EL (cell line): Measurements from ENCODE around the gene RASSF8.

ENCODE experiments used
- DNase-seq: peaks from one replicate; pipeline ENCODE4 v3.0.0-alpha.2; 2016

Gene RASSF8

DNA sequence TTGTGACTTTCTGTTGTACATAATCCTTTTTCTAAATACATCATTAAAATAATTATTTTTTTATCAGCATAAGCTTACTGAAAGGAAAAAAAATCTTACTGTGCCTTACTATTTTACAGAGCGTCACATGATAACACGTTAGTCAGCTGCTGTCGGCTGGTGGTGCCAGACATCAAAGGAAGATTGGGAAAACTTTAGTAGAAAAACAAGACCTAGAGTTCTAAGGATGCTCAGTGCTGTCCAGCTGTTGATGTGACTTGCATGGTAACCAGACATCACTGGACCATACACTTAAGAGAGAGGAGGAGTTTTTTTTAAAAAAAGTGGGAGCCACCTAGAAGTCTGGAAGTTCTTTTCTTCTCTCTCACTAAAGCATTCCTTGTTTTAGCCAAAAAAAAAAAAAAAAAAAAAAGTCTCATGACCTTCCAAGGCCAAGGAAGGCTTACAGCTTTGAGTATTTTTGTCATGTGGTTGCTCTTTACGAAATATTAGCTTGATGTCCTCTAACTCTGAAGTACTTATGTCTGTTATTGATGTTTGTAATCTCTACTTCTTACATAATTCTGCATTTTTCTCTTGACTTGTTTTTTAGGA, 4.5 kb downstream of the RASSF8 start:
- no peak for DNase-seq

DNA sequence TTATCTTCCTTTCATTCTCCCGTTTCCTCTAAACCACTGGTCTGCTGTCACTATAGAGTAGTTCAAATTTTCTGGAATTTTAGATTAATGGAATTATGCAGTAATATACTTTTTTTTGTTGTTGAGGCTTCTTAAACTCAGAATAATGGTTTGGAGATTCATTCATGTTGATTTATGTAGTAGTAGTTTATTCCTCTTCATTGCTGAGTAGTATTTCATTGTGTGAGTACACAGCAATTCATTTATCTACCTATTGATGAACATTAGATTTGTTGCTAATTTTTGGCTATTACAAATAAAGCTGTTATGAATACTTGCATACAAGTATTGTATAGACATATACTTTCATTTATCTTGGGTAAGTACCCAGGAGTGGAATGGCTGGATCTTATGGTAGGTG, 7.2 kb downstream of the RASSF8 start:
- no peak for DNase-seq

DNA sequence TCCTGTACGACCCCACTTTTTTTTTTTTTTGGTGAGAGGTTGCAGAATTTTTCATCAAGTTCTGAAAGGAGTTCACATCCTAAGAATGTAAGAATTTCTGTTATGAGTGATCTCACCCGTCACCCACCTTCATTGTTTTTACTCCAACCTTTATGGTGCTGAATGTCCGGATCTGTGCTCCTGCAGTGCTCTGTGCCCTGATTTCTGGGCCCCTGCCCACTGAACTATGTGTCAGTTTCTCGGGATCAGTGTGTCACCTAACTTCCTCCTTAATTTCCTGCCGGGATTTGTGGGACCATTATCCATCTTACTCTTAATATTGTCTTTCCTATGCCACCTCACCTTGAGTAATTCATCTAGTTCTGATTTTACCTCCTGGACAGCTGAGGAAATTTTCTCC, 11.6 kb downstream of the RASSF8 start:
- DNase-seq = no peak

DNA sequence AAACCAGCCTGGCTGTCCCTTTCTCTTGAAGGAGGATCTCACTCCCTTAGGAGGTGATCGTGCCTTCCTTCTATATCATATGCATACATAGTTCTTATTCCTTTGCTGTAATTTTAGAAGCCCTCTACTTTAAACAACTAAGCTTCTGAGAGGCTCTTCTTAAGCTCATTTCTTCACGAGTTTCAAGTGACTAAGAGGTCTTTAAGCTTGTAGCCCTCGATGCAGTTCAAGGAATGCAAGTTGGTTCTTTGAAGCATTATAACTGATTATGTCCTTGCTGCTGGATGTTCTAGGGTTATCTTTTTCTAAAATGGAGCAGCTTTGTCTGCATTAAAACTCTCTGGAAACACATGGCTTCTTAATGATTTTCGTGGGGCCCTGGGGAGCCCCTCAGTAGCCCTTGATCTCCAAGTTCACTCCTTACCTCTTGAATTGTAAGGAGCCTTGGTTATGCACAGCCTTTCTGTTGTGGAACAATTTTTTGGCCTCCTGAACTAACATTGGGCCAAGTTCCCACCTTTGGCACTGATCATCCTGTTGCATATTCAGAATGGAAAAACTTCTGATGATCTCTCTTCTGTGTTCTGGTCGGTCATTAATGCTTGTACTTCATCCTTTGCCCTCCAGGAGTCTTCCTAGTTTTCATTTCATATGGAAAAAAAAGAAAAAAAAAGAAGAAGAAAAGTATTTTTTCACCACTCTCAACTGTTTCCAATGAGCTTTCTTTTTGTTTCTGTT, 12.6 kb downstream of the RASSF8 start:
- no peak for DNase-seq

DNA sequence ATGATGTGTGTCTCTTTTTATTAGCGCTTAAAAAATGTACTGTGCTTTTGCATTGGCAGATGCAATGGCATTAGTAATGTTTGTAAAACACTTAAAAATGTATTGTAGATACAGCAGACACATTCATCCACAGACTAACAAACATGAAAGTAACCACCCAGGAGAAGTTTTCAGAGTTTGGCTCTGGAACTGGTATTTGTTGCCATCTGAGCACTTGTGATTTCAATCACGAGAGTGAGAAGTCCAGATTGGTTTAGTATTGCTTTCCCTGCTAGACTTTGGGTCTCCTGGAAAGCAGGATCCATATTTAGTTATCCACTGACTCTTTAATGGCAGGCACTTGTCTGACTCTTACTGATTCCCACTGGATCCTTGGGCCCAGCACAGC, 13.2 kb downstream of the RASSF8 start:
- DNase-seq = no peak

DNA sequence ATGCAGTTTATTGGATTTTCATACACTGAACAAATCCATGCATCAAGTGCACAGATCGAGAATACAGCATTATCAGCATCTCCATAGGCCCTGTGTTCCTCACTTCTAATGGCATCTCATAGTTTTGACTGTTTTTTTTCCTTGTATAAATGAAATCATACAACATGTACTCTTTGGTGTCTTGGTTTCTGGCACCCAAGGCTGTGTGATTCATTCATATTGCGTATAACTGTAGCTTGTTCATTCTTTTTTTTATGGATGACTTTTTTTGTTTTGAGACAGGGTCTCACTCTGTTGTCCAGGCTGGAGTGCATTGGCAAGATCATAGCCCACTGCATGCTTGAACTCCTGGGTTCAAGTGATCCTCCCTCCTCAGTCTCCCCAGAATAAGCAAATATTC, 14.3 kb downstream of the RASSF8 start:
- DNase-seq = peak; percentile 41

DNA sequence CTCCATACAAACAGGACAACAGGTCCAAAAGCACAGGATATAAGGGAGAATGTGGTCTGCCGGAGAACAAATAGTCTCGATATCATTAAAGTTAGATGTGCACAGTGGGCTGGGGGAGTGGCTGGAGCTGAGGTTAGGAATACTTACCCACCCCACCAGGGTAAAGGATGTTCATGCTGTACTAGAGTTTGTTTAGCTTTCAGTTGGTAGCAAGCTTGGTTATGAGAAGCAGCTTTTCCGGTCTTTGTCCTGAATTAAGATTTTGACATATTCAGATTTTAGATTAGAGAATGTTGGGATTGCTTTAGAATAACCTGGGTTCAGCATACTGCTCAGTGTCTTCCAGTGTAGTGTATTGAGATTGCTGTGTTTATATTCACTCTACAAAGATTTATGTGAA, 16.7 kb downstream of the RASSF8 start:
- no peak for DNase-seq

DNA sequence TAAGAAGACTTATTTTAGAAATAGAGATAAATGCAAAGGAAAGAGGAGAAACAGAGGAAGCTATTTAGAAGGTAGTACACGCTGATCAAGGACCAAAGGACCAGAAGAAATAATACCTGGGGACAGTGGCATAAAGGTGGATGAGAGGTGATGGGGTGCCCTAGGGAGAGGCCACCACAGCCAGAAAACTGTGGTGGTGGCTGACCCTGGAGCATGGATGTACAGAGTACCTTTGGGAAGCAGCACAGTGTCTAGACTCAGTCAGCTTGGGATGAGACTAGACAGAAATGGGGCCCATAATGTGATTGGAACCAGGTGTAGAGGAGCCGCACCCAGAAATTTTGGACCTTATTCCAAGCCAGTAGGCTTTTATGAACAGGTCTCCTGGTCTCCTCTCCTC, 17.2 kb downstream of the RASSF8 start:
- DNase-seq = no peak

DNA sequence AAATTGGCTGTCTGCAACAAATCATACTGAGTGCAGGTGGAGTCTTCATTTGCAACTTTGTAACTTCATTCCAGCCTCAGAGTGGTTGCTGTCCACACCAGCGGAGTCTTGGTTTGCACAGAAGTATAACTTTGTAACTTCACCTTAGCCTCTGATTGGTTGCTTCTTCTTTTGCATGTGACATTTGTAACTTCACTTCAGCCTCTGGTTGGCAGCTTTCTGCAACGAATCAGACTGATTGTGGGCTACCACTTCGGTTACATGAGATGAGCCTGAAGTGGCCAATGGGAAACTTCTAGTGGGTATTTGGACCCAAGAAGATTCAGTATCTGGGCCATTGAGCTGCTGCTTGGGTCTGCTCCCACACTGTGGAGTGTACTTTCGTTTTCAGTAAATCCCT, 17.8 kb downstream of the RASSF8 start:
- no peak for DNase-seq

DNA sequence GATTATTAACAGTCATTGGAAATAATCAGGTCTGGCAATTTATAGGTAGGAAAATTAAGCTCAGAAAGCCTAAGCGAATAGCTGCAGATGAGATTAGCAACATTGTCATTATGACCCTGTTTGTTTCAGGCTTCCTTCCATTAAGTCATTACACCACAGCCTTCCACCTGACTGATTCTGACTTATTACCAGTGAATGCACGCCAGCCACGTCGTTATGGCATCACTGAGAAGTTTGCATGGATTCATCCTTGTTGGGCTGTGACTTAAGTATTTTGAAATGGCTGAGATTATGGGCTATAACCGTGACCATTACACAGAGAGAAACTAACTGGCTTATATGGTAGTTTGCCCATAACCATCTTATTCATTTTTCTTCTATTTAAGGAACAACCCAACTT, 18.6 kb downstream of the RASSF8 start:
- DNase-seq = peak; percentile 47

DNA sequence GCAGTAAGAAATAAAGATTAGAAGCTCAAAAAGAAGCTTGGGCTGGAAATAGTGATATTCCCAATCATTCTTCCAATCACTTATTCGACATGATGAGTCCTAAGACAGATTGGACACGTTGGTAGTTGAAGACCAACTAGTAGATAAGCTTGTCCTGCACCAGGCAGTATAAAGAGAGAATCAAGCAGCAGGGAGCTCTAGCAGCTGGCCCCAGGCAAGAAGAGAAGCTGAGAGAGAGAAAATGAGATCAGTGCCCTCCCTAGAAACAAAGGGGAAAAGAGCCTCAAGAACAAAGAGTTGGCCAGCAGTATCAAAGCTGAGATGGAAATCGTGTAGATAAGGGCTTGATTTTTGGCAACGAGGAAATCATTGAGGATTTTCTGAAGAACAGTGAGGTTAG, 20.6 kb downstream of the RASSF8 start:
- no peak for DNase-seq

DNA sequence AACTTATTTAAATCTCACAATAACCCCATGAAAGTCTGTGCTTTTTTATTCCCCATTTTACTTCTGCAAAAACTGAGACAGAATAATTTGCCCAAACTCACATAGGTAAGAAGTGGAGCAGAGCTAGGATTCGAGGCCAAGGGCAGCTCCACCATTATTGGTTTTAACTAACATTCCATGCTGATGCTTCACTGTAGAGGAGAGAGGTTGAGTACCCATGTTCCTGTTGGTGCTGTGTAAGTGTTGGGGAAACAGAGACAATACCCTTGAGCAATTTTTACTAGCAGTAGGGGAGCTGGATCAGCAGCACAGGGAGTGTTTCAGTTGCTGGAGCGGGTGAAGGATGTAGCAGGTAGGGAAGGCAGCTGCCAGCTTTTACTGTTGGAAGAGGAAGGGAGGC, 21.1 kb downstream of the RASSF8 start:
- peak; percentile 53 for DNase-seq

DNA sequence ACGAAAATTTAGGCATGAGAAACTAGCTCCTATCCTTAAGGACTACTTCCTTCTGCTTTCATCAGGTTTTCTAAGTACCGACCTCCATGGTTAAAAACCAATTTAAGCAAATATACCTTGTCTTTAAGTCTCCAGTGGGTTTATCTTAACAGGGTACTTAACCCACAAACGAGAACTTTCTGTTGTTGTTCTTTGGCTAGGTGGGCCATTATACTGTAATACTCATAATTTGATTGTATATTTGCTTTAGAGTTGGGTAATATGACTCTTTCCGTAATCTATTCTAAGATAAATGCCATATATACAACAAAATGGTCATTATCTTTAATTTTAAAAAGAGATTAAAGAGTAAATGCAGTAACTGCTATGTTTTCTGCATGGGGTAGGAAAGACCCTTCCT, 21.6 kb downstream of the RASSF8 start:
- no peak for DNase-seq

DNA sequence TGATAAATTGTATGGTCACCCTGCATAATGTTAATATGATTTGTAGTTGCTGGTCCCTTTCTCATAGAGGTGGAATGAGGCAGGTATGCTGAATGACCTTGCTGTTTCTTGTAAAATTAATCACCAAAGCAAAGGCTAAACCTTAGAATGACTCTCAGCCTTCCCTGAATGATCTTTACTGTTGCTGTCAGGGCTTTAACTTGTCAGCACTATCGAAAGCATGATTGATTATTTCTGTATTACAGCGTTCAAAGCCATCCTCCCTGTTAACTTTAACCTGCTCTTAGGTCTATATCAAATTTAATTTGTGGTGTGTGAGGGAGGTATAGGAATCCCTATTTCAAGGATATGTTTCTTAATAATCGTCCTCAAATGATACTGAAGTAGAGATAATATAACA, 23.1 kb downstream of the RASSF8 start:
- DNase-seq = no peak

DNA sequence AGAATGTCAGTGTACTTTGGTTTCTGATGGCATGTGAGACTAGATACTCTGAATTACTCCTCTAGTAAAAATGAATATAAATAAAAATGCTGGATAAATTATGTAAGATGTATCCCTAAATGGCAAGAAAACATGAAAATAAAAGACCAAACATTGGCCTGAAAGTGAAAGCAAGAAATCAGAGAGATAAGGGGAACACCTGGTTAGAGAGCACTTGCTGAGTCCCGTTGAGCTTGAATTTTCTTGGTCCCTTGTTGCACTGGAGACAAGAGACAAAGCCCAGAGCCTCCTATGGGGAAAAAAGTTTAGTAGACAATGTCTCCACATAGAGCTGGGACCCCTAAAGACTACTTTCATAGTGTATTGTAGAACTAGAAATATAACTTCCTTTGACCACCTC, 23.9 kb downstream of the RASSF8 start:
- DNase-seq = no peak

DNA sequence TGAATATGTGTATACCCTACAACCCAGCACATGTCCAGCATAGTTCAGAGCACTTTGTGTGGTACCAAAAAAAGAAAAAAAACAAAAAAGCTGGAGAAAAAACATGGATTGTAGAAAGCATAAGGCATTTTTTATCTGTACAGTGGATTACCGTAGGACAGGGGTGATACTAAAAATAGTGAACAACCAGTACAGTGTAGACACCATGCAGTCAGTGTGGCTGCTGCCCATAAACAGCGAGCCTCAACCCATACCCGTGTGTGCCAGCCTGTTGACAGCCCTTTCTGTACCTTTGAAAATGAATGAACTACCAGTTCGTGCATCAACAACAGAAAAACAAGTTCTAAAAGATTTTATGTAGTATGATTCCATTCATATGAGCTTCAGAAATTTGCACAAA, 25.1 kb downstream of the RASSF8 start:
- DNase-seq = no peak

DNA sequence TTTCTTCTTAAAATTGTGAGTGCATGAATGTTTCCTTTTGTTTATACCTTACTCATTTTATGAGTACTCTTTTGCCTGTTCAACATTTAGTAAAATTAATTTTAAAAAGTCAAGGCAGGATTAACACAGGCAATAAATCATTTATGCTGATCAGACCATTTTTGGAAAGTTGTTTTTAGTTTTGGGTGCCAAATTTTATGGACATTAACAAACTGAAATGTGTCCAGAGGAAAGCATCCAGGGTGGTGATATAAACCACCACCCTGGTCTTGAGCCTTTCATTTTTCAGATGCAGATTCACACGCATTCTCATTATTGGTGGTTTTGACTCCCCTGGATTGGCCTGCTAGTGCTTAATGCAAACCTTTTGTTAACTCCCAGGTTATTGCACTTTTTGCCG, 26.3 kb downstream of the RASSF8 start:
- no peak for DNase-seq

DNA sequence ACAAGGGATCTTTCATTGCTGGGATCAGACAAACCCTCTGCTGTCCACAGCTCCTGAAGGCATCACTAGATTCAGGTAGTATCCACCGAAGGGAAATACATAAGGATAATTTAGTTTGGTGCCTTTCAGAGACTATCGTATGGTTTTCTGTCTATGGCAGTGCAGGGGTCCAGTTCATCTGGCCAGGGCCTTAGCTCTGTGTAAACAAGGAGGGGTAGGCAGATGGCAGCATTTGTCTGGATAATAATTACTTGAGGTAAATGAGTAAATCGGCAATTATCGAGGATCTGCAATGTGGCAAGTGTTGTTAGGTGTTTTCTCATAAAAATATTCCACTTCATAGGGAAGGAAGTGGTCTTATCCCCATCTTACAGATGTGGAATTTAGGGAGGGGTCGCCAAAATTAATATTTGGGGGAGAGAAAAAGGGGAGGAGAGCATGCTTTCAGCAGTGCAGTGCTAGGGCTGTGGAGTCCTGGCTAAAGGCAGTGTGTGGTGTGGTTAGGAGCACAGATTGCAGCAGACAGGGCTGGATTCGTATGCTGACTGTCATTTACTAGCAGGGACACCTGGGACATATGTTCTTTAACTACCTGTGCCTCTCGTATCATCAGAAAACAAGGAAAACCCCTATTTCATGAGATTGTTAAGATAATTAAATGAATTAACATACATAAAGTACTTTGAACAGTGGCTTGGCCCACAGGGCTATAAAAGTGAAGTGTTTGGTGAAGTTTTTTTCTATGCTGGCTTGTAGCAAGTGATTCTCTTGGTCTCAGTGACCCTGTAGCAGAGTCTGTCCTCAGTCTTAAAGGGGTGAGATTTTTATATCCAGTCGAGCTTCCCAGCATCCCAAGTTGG, 27.1 kb downstream of the RASSF8 start:
- no peak for DNase-seq

DNA sequence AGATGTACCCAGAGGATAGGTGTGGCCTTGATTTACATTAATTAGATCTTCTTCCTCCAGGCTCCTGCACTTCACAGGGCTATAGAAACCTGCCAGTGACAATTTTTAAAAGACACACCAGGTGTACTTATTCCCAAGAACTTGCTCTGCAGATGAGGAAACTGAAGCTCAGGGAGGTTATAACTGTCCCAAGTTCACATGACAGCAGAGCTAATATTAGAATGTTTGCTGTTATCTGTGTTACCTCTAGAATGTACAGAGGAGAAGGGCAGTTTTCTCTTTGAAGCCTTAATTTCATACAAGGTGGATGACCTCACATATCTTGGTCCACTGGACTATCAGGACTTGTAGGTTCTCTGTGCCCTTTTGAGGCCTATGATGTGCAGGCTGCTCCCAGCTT, 27.7 kb downstream of the RASSF8 start:
- DNase-seq = no peak

DNA sequence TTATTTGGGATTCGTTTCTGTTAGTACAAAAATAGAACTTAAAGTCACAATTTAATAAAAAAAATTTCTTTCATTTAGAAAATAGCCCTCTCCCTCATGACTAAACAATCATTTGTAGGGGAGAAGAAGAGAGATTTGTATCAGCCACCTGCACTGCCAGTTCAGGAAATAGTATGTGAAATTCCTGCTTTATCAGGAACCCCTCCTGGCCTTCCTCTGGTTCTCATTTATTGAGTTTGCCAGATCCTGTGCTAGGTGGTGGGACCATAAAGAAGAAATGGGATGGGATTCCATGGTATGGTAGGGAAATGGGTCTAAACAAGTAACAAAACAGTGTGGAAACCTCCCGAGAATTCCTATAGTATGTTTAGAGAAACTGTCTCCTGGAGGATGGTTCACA, 30.0 kb downstream of the RASSF8 start:
- DNase-seq = no peak

DNA sequence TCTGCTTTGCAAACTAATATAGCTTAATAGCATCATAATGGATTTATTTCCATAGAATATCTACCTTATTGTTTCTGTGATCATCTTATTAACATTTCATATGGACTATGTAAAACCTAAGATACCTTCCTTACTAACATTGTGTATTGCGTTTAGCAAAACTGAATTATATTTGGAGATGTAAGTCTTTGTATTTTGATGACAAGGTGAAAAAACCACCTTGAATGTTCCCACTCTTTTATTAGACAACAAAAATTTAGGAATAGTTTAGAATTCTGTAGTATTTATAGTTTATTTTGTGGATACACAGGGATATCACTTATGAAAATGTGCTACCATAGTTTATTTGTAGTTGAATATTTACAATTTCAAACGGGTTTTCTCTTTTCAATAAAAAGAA, 32.0 kb downstream of the RASSF8 start:
- no peak for DNase-seq

DNA sequence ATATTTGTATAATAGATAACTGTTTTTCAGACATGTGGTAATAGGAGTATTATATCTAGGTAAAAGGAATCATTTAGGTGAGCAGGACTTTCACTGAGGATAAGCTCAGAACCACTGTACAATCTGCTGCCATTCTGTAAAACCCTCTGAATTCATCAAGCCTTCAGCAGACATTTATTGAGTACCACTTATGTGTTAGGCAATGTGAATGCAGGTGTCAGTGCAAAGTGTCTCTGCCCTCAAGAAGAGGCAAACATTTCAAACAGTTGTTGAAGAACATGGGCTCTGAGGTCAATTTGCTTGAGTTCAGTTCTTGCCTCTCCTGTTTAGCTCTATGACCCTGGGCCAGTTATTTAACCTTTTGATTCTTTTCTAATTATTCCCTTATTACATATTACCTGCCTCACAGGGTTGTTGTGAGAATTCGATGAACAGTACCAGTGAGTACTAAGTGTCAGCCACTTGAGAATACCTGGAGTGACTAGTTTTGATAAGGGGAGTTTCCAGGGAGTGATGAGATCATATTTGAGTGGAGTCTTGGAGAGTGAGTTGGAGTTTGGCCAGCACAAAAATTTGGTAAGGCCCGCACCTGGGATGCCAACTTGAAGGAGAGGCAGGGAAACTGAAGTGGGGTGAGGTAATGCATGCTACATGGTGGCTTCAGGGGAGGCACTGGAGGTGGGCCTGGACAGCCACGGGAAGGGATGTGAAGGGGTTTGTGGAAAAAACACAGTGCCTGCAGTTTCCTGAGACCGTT, 33.7 kb downstream of the RASSF8 start:
- DNase-seq = no peak

DNA sequence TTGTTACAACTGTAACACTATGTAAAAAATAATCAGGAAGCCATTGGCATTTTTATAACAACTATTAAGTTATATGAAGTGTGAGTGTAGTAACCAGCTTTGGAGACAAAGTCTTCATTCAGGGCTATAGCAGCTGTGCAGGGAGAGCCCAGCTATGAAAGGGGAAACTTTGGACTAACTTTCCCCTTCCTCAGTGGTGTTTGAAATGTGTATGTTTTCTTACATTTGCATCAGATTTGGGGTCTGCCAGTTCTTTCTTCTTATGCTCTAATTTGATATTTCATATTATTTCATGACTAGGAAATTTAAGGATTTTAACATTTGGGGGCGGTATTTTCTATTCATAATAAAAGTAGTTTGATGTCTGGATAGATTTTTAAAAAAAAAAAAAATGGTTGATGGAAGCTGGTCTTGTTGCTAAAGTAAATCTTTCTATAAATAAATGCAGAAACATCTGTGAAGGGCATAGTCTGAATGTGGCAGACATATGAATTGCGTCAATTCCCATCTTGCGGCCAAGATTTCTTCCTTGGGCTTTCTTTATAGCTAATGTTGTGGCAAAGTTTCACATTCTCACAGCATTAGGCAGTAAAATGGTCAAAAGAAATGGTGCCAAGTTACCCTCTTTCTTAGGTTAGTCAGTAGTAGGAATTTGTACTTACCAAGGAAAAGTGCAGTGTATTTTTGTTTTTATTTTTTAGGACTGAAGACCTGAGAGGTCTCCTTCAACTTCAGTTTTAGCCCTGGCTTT, 35.6 kb downstream of the RASSF8 start:
- DNase-seq = peak; percentile 94
